GM19455 (cell line): ENCODE measurements around the gene OR56B1.

ENCODE experiments used
- ATAC-seq: cut with Tn5 transposase; IDR thresholded peaks from one replicate; pipeline ENCODE4 v1.9.1; 2021; ENCODE audit not compliant: unreplicated experiment

Gene OR56B1

DNA sequence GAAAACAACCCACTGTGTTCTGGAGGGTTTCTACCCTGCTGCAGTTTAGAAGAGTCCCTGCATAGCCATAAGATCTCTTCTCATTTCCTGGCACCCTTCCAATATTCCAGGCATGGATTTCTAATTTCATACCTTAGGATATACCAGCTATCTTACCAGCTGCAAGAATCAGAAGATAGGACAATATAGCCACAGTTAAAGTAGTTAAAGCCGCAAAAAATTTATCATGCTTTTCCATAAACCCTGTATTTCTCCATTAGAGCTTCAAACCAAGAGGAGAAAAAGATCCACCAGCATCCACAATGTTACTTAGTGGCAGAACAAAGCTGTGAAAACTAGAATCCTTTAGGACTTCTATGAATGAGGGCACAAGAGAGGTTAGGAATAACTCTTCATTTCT lies 8.6 kb upstream of the OR56B1 start:
- ATAC-seq = no peak

DNA sequence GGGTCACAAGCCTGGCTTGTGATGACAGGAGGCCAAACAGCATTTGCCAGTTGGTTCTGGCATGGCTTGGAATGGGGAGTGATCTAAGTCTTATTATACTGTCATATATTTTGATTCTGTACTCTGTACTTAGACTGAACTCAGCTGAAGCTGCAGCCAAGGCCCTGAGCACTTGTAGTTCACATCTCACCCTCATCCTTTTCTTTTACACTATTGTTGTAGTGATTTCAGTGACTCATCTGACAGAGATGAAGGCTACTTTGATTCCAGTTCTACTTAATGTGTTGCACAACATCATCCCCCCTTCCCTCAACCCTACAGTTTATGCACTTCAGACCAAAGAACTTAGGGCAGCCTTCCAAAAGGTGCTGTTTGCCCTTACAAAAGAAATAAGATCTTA lies 843 bp downstream of the OR56B1 start:
- no peak for ATAC-seq

DNA sequence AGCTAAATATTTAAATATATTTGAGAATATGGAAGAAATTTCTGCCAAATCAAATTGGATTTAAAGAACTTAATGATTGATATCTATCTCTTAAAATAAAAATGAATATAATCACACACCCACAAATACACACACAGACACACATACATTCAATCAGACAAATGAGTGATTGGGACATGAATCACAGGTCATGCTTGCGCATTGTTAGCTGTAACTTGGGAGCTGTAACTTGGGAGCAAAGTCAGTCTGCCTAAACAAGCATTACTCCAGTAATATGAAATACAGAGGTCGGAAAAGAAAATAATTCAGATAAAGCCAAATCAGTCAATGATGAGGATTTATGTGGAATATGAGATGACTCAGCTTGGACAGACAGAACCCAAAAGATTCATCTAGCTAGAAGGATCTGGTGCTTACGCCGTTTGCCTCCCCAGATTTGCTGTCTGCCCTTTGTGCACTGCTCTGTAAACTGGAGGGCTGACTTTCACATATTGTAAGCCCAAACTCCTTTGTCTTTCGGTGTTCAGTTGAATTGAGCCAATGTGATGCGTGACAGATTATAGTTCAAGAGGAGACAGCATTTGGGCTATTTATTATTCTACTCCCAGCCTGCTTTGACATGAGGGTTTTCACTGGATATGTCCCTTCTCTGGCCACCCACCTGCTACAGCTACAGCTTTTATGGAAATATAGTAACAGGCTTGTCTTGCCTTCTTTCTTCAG lies 1.6 kb downstream of the OR56B1 start:
- ATAC-seq = no peak

DNA sequence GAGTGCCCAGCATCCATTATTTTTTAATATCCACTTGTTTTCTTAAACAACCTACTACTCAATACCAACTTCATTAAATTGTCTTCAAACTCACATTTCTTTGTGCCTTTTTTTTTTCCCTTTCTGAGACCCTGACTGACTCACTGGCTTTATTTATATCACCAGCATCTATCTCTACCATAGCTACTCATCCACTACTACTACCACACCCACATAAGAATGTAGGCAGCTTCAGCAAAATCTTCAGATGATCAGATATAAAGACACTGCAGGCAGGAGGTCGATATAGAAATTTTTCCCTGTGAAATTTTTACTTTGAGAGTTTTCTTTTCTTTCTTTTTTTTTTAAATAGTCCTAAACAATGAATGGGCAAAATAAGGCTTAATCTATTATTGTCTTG lies 2.2 kb downstream of the OR56B1 start:
- ATAC-seq = no peak

DNA sequence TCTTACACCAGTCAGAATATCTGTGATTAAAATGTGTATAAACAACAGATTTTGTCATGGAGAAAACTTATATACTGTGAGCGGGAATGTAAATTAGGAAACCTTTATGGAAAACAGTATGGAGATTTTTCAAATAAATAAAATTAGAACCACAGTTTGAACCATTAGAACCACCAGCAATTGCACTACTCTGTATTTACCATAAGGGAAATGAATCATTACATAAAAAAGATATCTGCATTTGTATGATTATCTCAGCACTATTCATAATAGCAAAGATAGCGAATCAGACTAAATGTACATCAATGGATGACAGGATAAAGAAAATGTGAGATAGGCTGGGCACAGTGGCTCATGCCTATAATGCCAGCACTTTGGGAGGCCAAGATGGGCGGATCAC lies 10.4 kb downstream of the OR56B1 start:
- no peak for ATAC-seq

DNA sequence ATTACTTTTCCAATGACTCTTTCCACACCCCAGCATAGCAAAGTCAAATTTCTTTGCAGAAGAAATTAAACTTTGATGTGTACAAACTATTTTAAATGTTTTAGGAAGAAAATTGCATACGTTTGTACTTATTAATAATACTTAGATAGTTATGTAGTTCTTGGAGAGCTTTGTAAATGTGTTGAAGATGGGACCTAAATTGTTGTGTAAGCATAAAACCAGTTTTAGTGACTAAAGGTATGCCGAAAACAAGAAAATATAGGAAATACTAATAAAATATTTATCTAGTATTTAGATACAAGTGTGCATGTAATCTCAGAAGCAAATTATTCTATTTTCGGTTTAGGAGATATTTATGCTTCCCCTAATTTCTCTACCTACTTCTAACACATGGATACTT lies 13.6 kb downstream of the OR56B1 start:
- ATAC-seq = no peak

DNA sequence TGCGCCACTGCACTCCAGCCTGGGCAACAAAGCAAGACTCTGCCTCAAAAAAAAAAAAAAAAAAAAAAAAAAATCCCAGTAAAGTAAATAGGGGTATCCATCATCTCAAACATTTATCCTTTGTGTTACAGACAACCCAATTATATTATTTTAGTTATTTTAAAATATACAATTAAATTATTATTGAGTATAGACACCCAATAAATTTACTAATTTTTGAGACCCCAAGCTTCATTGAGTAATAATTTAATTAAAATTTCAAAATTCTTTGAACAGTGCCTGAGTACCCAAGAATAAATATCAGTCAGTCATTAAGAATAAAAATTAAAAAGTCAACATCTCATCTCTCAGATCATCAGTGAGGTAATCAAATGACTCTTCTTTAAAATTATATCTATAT lies 17.7 kb downstream of the OR56B1 start, which contains the start of gene OR52N4:
OR52N4 (plus strand) TSS at position 301 of the 400 bp plus-strand sequence. CDS start 498 bp downstream, outside the sequence.
- no peak for ATAC-seq

DNA sequence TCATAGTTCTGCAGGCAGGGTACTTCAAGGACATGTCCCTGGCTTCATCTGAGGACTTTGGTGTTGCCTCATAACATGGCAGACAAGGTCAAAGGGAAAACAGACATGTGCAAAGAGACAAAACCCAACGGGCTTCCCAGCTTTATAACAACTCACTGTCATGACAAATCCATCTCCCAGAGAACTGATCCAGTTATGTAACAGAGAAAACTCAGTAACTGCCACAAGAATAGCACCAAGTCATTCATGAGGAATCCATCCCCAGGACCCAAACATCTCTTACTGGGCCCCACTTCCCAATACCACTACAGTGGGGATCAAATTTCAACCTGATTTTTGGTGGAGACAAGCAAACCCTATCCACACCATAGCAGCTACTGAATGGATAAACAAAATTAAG lies 30.8 kb downstream of the OR56B1 start:
- no peak for ATAC-seq

DNA sequence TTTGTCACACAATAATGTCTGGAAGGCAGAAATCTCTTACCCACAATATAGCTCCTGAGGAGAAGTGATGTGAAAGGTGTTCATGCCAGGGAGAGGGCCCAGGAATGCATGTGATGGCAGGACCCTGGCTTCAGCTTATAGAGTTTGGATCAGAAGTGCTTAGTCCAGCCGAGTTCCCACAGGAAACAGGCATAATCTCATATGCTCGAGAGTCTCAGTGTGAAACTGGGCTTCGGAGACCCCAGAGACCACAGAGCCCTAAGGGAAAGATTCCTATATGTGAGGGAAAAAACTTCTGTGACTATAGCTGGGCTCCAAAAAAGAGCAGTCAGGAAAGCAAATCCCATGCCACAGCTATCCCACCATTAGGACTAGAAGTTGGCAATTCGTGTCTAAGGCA lies 47.0 kb downstream of the OR56B1 start, which contains the start of gene OR52N5:
OR52N5 (minus strand) TSS at position 101 of the 400 bp plus-strand sequence. CDS start 4,721 bp downstream, outside the sequence.
- no peak for ATAC-seq
